HG03025 (cell line): Measurements from ENCODE around the gene PER1.

Experiments used
- ATAC-seq: cut with Tn5 transposase; IDR thresholded peaks from one replicate; pipeline ENCODE4 v1.9.1; 2021; ENCODE audit warnings: mild to moderate bottlenecking, moderate library complexity; ENCODE audit not compliant: unreplicated experiment, low FRiP score

The PER1 gene

DNA sequence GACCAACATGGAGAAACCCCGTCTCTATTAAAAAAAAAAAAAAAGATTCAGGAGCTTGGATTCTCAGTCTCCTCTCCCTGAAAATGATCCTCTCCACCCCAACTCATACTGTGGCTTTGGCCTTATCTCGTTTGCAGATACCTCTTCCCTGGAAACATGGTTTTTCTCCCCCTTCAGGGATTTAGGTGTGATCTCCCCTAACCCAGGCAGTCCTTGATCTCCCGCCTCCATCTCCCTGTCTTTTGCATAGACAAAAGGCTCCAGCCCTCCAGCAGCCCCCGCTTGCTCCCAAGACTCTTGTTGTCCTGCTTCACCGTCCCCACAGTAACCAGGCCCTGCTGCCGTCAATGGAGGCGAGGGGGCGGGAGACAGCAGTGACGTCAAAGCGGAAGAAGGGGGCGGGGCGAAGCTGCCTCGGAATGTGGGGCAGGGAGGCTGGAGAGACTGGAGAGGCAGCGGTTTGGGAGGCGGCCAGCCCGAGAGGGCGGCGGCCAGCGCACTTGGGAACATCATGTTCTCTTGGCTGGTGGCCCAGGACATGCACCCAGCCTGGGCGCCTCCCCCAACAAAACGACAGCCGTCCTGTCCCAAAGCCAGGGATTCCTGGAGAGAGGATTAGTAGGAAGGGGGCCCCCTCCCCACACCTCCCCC lies 1.9 kb upstream of the PER1 start:
- ATAC-seq = no peak

DNA sequence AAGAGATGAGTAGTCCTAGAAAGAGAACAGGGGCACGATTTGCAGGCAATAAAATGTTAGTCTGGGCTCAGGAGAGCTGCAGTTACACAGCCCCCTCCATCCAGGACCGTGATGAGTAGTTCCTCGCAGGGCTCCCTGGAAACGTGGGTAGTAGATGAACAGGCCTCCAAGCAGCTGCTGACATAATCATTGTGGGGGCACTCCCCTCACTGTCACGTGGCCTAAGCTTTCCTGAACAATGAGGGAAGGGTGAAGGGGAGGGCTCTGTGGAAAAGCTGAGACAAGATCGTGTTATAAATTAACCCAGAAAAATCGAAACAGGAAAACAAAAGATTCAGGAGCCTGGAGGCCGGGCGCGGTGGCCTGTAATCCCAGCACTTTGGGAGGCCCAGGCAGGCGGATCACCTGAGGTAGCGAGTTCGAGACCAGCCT lies 1.3 kb upstream of the PER1 start:
- no peak for ATAC-seq

DNA sequence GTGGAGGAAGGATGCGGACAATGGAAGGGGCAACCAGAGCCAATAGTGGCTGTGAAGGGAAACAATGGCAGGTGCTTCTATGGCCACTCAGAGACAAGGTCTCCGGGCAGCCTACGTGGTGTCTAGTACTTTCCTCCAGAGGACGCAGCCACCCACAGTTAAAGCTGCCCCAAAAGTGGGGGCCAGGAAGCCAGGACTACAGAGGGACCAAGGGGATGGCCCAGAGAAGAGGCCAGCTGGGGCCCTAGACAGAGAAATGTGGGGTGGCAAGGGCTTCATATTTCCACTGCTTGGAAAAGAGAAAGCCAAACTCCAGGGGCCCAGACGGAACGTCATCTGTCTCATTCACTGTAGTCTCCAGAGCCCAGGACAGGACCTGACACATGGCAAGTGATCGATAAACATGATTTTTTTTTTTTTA lies 837 bp upstream of the PER1 start:
- ATAC-seq = no peak

DNA sequence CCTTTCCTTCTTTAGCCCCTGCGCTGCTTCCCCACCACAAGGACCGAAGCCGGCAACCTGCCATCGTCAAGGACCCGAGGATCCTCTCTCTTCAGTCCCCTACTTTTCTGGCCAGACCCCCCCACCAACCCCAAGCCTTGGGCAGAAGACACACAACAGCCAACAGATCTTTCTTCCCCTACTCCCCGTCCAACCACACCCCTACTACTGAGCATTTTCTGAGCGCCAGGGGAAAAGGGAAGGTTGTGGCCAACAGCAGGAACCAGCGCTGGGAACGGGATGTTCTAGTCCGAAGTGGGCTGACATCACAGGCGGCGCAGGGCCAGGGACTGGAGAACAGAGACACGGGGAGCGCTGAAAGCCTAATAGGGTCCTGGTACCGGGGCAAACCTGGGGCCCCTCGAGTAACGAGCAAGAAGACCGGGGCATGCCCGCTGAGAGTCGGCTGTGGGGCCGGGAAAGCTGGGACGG lies 528 bp downstream of the PER1 start:
- no peak for ATAC-seq

DNA sequence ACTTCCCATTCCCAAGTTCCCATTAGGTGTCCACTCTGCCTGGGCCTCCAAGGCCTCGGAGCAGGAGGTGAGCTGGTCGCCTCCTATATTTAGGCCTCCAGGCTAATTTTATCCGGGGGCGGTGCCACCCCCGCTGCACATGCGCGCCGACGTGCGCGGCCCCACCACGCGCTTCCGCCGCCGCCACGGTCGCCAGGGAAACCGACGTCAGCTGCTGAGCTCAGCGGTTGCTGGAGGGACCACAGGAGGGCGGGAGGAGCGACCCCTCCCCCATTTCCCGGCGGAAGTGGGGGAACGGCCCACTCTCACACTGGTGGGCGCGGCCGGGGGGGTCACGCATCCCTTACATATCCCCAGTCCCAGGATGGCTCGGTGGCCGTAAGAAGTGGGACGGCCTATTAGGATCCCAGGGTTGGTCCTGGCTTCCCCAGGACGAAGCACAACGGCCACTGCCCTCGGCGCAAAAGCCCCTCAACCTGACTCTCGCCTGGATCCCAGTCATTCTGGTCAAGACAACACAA lies 1.0 kb downstream of the PER1 start:
- ATAC-seq = no peak

DNA sequence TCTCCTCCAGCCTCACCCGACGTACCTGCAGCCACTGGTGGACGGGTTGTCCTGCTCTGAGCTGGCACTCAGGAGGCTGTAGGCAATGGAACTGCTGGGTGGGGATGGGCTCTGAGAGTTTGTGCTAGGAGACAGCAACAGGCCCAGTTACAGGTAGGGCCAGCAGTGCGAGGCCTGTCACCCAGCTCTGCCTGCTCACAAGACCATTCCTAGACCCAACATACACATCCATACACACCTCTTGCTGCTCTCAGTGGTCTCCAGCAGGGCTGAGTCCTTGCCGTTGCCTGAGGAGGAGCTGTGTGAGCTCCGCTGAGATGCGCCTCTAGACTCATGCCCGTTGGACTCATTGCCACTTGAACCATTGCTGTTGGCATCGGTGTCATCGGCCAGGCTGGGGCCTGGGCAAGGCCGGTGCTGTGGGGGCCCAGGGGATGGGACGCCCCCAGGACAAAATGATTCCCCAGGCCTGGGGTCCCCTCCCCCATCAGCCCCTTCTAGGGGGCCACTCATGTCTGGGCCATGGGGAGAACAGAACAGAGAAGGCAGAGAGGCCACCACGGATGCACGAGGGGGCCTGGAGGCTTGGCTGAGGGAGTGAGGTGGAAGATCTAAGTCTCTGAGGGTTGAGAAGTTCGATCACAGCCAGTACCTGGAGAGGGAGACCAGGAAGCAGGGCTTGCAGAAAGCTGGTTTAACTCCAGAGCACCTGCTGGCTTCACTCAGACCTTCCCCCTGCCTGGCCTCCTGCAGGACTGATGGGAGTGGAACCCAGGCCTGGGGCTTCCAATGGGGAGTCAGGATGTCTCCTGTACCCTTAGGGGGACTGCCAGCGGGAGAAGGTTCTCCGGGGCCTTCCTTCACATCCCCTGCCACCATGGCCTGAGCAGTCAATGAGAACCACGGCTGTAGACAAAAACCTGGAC lies 1.7 kb downstream of the PER1 start:
- ATAC-seq = no peak

DNA sequence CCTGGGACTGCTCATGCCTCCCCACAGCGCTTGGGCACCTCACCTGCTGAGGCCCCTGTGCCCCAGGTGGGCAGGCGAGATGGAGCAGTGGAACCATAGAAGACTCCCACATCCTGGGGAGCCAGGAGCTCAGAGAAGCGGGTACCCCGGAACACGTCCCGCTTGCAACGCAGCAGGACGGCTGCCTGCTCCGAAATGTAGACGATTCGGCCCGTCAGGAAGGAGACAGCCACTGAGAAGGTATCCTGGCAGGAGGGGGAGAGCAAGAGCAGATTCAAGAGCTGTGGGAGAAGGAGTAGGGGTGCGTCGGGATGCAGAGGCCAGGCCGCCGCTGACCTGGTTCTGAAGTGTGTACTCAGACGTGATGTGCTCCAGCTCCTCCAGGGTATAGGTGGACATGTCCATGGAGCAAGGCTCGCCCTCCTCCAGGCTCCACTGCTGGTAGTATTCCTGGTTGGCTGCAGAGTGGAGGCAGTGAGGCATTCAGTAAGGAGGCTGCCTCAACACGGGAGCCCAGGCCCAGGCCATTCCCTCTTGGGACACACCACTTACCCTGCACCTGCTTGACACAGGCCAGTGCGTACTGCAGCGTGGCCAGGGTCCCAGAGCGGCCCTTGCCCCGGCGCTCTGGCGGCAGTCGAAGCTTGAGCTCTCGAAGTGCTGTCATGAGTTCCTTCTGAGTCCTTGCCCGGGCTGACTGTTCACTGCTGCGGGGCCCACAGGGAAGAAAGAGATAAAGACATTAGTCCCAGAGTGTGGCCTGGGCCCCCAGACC lies 2.6 kb downstream of the PER1 start:
- ATAC-seq = no peak

DNA sequence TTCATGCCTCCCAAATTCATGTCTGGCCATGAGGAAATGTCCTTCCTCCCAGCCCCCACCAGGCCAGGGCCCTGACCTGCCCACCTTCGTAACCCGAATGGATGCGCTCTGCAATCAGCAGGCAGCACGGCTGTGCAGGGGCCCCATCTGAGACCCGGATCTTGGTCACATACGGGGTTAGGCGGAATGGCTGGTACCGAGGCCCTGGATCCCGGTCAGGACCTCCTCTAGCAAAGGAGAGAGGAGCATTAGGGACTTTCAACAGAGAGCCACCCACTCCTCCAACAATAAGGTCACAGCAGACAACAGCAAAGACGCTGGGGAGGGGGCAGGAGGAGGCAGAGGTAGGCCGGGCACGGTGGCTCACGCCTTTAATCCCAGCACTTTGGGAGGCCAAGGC lies 3.6 kb downstream of the PER1 start:
- no peak for ATAC-seq

DNA sequence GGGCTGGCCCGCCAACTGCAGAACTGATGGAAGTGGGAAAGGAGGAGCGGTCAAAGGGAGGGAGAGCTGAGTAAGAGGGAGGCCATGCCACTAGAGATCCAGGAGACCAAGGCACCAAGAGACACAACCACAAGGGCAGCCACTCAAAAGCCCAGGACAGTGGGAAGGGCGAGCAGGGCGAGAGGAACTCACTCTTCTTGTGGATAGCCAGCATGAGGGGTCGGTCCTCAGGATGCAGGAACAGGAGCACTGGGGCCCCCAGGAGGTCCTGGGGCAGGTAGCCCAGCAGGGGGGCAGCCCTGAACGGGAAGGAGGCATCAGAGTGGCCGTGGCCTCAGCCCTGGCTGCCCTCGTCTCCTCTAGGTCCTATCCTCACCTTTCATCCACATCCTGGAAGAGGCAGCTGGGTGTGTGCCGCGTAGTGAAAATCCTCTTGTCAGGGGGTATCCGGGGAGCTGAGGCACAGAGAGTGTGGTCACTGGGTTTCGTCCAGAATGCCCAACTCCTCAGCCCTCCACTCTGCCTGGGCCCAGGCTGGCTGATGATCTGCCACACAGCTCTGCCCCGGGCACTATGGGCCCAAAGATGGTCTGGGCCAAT lies 4.3 kb downstream of the PER1 start:
- no peak for ATAC-seq

DNA sequence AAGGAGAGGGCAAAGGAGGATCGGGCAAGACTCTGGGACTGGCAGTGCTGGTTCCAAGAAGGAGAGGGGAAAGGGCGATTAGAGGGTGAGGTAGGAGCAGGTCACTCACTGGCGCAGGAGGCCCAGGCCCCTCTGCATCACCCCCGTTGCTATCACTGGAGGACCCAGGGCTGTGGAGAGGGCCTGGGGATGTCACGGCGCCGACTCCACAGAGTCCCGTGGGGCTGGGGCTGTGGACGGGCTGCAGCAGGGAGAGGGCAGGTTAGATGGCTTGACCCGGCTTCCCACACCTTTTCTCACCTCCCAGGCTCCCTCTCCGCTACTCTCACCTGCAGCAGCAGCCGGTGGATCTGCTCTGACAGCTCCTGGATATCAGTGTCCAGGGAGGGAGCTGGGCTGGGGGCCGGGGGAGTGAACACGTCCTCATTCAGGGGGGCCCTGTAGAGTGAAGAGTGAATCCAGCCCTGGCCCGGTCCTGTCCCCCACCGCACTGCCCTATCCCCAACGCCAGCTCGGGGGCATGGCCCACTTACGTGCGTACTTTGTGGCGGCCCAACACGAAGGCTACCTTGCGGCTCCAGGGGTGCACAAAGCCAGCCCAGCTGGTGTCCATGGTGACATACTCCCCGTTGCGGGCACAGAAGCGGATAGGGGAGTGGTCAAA lies 4.9 kb downstream of the PER1 start:
- no peak for ATAC-seq

DNA sequence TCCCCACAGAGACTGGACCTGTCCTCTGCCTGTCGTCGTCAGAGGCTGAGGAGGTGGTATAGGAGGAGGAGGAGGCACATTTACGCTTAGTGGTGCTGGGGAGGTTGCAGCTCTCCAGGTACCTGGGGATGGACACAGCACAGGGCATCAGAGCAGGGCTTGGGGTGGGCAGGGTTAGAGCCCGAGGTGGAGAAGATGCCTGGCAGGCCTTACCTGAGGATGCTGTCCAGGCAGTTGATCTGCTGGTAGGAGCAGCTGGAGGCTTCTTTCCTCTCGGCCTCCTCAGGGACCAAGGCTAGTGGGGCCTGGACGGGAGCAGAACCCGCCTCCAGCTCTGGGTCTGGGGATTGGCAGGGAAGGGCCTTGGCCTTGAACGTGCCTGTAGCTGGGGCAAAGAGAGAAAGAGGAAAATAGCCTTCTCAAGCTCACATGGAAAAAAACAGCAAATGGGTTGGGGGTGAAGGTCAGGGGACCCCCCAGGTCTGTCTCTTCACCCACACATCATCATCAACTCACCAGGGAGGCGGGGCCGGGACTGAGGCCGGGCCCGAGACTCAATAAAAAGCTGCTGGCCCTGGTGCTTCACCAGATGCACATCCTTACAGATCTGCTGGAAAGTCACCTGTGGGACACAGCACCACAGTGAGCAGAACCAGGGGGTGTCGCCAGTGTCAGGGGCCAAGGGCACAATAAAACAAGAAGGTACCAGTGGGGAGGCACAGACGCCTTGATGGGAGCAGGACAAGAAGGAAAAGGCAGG lies 5.6 kb downstream of the PER1 start:
- ATAC-seq = no peak

DNA sequence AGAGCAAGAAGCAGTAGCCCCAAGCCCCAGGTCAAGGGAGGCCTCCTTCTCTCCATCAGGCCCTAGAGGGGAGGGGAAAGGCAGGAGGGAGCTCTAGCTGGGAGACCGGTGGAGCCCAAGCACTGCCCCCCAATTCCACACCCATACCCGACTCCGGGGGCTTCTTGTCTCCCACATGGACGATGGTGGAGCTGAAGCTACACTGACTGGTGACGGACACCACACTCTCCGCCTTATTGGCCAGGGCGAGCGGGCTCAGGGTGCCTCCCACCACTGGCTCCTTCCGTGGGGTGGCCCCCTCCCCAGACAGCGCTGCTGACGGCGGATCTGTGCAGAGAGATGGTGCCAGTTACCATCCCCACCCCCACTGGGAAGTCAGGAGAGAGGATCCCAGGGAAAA lies 6.4 kb downstream of the PER1 start:
- ATAC-seq = no peak

DNA sequence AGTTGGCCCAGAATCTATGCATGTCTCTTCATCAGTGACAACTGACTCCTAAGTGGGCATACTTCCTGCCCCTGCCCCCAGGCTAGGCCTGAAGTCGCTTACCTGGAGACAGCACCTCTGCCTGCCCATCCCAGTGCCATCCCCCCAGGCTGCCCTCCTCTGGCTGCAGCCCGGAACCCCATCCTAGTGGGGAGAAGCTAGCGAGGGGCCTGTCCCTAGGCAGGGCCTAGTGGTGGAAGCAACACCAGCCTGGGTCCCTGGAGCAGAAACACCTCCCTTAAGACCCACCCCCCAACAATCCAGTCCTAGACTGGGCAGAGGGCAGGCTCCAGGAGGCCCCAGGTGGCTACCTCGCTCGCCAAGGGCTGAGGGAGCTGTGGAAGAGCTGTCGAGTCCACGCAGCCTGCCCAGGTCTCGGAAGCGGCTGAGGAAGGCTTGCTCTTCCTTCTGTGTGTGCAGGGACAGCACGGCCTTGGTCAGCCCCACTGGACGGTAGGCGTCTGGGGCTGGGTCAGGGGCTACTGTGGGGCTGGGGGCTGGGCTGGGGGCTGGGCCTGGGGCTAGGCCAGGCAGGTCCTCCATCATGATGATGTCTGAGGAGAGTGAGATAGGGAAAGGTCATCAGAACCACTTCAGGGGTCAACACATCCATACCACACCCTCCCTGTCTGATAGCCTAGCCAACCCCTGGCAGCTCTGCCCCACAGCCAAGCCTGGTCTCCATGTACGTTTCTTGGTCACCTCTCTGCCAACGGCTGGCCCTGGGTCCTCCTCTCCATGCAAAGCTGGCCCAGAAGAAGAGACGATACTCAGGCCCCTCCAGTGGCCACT lies 7.6 kb downstream of the PER1 start:
- ATAC-seq = no peak

DNA sequence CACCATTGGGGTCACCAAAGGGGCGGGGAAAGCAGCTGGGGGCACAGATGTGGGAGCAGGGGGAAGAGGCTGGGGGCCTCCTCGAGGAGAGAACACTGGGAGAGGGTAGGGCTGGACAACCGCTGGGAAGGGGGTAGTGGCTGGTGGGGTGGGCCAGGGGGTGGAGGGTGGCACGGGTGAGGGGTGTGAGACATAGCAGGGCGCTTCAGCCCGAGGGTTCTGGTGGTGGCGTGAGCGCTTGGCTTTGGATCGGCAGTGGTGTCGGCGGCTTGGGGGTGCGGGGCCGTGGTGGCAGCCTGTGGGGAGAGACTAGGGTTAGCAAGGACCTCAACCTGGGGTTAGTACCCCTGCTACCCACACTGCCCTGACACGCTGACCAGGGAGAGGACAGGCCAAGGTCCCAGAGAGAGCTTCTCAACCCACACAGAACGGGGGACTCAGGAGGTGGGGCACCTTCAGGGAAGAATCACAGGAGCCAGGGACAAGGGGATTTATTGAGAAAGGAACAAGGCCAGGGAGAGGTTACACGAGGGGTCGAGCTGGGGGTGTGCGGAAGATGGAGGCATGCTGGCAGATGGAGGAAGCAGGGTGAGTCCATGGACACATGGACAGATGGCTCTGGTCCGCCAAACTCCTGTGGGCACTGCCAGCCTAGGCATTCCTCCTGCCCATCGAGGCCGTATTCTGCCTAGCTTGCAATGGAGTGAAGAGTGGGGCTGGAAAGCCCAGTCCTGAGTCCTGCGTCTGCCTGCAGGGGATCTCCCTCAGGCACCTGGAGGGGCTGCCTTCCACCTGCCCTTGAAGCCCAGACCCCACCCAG lies 8.4 kb downstream of the PER1 start:
- ATAC-seq = no peak

DNA sequence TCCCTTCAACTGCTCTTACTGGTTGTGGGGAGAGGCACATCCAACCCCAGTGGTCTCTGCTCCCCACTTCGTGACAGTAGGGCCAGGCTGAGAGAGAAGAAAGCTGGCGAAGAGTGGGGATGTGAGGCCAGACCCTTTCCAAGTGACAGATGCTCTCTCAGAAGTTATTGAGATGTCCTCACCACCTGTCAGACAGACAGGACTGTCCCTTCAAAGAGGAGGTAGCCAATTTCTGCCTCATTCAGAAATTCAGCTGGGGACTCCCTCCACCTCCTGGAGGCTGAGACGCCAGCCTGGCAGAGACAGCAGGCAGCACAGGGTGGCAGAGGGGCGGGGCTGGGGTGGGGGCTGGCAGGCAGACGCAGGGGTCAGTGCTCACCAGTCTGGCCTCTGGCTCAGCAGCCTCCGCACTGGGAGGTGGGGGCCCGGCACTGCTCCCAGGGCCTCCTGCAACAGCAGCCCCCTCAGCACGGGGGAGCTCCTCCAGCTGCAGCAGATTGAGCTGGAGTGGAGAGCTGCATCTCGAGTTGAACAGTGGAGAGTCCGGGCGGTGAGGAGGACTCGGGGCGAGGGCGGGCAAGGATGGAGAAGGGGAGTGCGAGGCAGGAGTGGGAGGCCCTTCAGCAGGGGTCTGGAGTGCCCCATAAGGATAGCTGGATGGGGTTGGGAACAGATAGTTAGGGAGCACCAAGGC lies 9.2 kb downstream of the PER1 start:
- ATAC-seq = no peak

DNA sequence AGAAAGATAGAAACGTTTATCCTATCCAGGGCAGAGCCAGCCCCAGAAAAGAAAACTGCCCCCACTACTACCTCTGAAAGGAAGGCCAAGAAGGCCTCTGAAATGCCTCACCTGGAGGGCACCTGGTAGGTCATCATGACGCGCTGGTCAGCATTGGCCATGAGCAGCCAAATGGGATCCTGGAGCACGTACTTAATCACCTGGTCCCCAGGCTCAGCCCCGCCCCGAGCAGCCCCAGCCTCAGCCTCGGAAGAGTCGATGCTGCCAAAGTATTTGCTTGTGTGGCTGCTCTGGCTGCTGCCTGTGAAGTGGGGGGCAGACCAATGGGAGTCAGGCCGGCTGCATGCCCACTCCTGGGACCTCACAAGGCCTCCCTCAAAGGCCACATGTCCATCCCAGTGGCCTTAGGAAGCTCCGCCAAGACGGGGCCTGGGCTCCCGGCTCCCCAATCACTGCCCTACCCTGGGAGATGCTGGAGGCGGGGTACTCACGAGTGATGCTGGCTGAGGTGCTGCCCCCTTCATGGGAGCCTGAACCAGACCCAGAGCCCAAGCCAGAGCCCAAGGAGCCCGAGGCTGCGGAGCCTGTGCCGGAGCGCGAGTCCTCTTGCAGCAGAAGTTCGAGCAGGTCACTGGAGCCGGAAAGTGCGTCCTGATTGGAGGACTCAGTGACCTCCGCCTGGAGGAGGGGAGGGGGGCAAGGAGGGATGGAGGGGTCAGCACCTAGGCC lies 9.9 kb downstream of the PER1 start:
- no peak for ATAC-seq
